Measurements from ENCODE around the gene TSC22D3.

Gene TSC22D3

GRCh38 chrX:107739541-107739940 lies 36.0 kb downstream of the TSC22D3 start:
- DNase-seq (ENCODE audit: low read depth), result no peak
- H3K4me3 ChIP-seq (ENCODE audit: low read length), result no peak overlapping the region
- no peak for TF ChIP-seq CTCF (conservative IDR thresholded peaks at IDR 0.05; ENCODE audit: low read length)

- DNase-seq (ENCODE audit: low read depth), result no peak
- H3K4me3 ChIP-seq (ENCODE audit: low read length), result no peak overlapping the region
- no peak for TF ChIP-seq CTCF (conservative IDR thresholded peaks at IDR 0.05; ENCODE audit: low read length)
Observed at GRCh38 chrX:107738768-107739167, 36.8 kb downstream of the TSC22D3 start.

- no peak overlapping the region for H3K4me3 ChIP-seq (ENCODE audit: low read length)
- no peak for DNase-seq (ENCODE audit: low read depth)
- TF ChIP-seq CTCF (conservative IDR thresholded peaks at IDR 0.05; ENCODE audit: low read length), result no peak
Observed at GRCh38 chrX:107738272-107738671, 37.3 kb downstream of the TSC22D3 start.

GRCh38 chrX:107736781-107737531 lies 38.6 kb downstream of the TSC22D3 start:
- DNase-seq (ENCODE audit: low read depth), result no peak
- no peak for TF ChIP-seq CTCF (conservative IDR thresholded peaks at IDR 0.05; ENCODE audit: low read length)

GRCh38 chrX:107734646-107735045 lies 40.9 kb downstream of the TSC22D3 start:
- DNase-seq (ENCODE audit: low read depth), result no peak
- TF ChIP-seq CTCF (conservative IDR thresholded peaks at IDR 0.05; ENCODE audit: low read length), result no peak
- H3K4me3 ChIP-seq (ENCODE audit: low read length), result no peak overlapping the region

More at GRCh38 chrX:107736781-107737531, 38.6 kb downstream of the TSC22D3 start:
- H3K4me3 ChIP-seq (ENCODE audit: low read length), result no peak overlapping the region

GRCh38 chrX:107733686-107734085 lies 41.9 kb downstream of the TSC22D3 start:
- no peak for TF ChIP-seq CTCF (conservative IDR thresholded peaks at IDR 0.05; ENCODE audit: low read length)
- no peak for DNase-seq (ENCODE audit: low read depth)
- no peak overlapping the region for H3K4me3 ChIP-seq (ENCODE audit: low read length)

GRCh38 chrX:107731831-107732502 lies 43.6 kb downstream of the TSC22D3 start:
- peak; percentile 49 for DNase-seq (ENCODE audit: low read depth)
- no peak overlapping the region for H3K4me3 ChIP-seq (ENCODE audit: low read length)
- no peak for TF ChIP-seq CTCF (conservative IDR thresholded peaks at IDR 0.05; ENCODE audit: low read length)

Data from AG10803 (cell line).